Ovary (tissue), 3 donors: ENCODE measurements around the gene AKIRIN1.

Experiments
- POLR2A ChIP-seq: fragments of 450-650 bp; IDR thresholded peaks from one replicate; pipeline ENCODE4 v1.6.1; 2017; ENCODE audit warnings: antibody characterized with exemption, mild to moderate bottlenecking, moderate library complexity
- TF ChIP-seq, protein P1 (sequence below), 3 donors: fragments of 450-650 bp in 2 of 3; fragments of 200-600 bp in 1 of 3; IDR thresholded peaks; one replicate each; pipeline versions ENCODE4 v1.5.1 to v1.8.0; 2016 to 2022; ENCODE audit warnings: antibody characterized with exemption in 3 of 3, mild to moderate bottlenecking in 1 of 3
- donor health status: DM: no; HTN: no; CAD: no.

DNA sequence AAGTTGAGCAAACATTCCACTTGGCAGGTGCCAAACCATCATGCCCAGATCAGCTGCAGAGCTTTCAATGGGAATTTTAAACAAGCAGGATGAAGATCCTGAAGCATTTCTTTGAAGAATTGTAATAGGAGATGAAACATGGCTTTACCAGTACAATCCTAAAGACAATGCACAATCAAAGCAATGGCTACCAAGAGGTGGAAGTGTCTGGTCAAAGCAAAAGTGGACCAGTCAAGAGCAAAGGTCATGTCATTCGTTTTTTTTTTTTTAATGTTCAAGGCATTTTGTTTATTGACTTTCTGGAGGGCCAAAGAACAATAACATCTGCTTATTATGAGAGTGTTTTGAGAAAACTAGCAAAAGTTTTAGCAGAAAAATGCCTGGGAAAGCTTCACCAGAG lies 32.1 kb downstream of the AKIRIN1 start:
- TF ChIP-seq, protein P1, sequence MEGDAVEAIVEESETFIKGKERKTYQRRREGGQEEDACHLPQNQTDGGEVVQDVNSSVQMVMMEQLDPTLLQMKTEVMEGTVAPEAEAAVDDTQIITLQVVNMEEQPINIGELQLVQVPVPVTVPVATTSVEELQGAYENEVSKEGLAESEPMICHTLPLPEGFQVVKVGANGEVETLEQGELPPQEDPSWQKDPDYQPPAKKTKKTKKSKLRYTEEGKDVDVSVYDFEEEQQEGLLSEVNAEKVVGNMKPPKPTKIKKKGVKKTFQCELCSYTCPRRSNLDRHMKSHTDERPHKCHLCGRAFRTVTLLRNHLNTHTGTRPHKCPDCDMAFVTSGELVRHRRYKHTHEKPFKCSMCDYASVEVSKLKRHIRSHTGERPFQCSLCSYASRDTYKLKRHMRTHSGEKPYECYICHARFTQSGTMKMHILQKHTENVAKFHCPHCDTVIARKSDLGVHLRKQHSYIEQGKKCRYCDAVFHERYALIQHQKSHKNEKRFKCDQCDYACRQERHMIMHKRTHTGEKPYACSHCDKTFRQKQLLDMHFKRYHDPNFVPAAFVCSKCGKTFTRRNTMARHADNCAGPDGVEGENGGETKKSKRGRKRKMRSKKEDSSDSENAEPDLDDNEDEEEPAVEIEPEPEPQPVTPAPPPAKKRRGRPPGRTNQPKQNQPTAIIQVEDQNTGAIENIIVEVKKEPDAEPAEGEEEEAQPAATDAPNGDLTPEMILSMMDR (IDR thresholded peaks at IDR 0.05): no peak
- no peak for TF ChIP-seq POLR2A
